Transverse colon (tissue), 4 donors: ENCODE measurements around the gene ADK. TPM values are rescaled to one million over a fixed set of nuclear protein-coding genes. Genes with fewer than 3 reads are reported as not detected.
"Not testable (repeated sequence)": the region's sequence is repeated elsewhere in the genome, so short reads cannot be mapped to it uniquely, and the experiment has no call there.

ENCODE experiments used
- DNase-seq: peaks from one replicate; pipeline ENCODE4 v3.0.0-alpha.2; 2019
- H3K27ac ChIP-seq, 4 donors: fragments of 200-600 bp; sonication (generic); 2 replicates each; pipeline ENCODE4 v1.5.1; 2016 to 2018; ENCODE audit warnings: inconsistent platforms in 4 of 4
- H3K27me3 ChIP-seq: fragments of 200-600 bp; sonication (generic); 2 replicates; pipeline ENCODE4 v1.5.1; 2017; ENCODE audit warnings: inconsistent platforms
- H3K36me3 ChIP-seq, 4 donors: fragments of 200-600 bp; sonication (generic); 2 replicates each; pipeline ENCODE4 v1.5.1; 2017 to 2019; ENCODE audit warnings: inconsistent platforms in 4 of 4
- H3K4me1 ChIP-seq, 4 donors: fragments of 200-600 bp; sonication (generic); 2 replicates each; pipeline ENCODE4 v1.5.1; 2017 to 2020; ENCODE audit warnings: inconsistent platforms in 4 of 4
- H3K4me3 ChIP-seq, 4 donors: fragments of 200-600 bp; sonication (generic); 1 replicate in 1 of 4; 2 replicates in 3 of 4; pipeline versions ENCODE4 v1.5.1 to v1.6.1; 2017 to 2019; ENCODE audit warnings: inconsistent platforms in 4 of 4
- H3K9me3 ChIP-seq, 2 donors: fragments of 200-600 bp; sonication (generic); 2 replicates each; pipeline ENCODE4 v1.5.1; 2017 to 2019; ENCODE audit warnings: inconsistent platforms in 2 of 2
- EP300 ChIP-seq: sonication (generic); formaldehyde crosslinking; IDR thresholded peaks from one replicate; pipeline ENCODE4 v1.6.1; 2017; ENCODE audit warnings: antibody characterized with exemption, low read depth
- POLR2A ChIP-seq: fragments of 450-650 bp; IDR thresholded peaks from one replicate; pipeline ENCODE4 v1.6.1; 2016; ENCODE audit warnings: antibody characterized with exemption, mild to moderate bottlenecking, moderate library complexity
- POLR2AphosphoS5 ChIP-seq, 3 donors: sonication (generic); formaldehyde crosslinking; IDR thresholded peaks; one replicate each; pipeline ENCODE4 v1.6.1; 2016; ENCODE audit warnings: antibody characterized with exemption in 3 of 3
- WGBS, 2 donors: methylation state at CpG; one replicate each; pipeline ENCODE4 v1.1.5; 2018; ENCODE audit warnings: low coverage in 1 of 2; 5-methylcytosine and 5-hydroxymethylcytosine counted together
- in situ Hi-C, 4 donors: fragments of 200-750 bp; cut with MboI; loops; one replicate each; pipeline versions ENCODE4 v1.15.0 to v1.15.1; 2017; ENCODE audit warnings: low sequenced_read_pairs in 3 of 4, low pct_ligation_motif_present in 1 of 4, low pct_unique_long_range_greater_than_20kb in 1 of 4
- intact Hi-C: fragments of 100-400 bp; cut with DNase I; formaldehyde crosslinking; loops from one replicate; pipeline ENCODE4 v1.15.1; 2023; ENCODE audit warnings: low total_unique reads
- total RNA-seq, 4 donors: library from RNA; depleted of rRNA; stranded (reverse); fragments of >200 nt; gene quantifications; one replicate each; pipeline ENCODE4 v1.1.0, GENCODE V29; 2016
- TF ChIP-seq, protein P1 (sequence below), 5 experiments: fragments of 200-600 bp in 3 of 5; fragments of 450-650 bp in 2 of 5; sonication (generic) in 3 of 5; IDR thresholded peaks; 1 replicate in 2 of 5; 2 replicates in 3 of 5; pipeline ENCODE4 v1.5.1; 2016 to 2017; ENCODE audit warnings: antibody characterized with exemption in 5 of 5, inconsistent platforms in 3 of 5, mild to moderate bottlenecking in 2 of 5, moderate library complexity in 1 of 5

Gene ADK
- total RNA-seq, 4 donors from 2014 or later, result 6.8 to 25.2 (median 14.8) TPM

DNA sequence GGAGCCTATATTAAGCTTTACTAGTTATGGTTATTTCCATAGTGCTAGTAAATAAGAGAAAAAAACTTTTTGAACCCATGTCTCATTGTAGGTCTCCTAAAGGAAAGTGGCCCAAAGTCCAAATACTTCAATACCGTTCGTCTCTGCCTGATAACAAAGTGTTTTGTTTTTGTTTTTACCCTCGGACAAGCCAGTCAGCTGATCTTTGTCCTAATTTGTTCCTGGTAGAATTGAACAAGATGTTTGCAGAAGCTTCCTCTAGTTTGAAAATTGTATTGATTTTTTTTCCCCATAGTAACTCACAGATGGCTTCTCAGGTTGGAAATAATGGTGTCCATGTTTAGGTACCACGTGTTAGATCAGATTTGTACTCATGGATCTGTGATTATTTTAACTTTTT lies 339.5 kb downstream of the ADK start:
- intact Hi-C loops (no loop called here), in situ Hi-C loops (no loop called here)
- DNase-seq, result no peak
- 87 to 88% methylated on average over 4 of the region's 4 CpGs for WGBS, 2 donors
- no peak for TF ChIP-seq EP300
- TF ChIP-seq POLR2A, result no peak
- TF ChIP-seq, protein P1, sequence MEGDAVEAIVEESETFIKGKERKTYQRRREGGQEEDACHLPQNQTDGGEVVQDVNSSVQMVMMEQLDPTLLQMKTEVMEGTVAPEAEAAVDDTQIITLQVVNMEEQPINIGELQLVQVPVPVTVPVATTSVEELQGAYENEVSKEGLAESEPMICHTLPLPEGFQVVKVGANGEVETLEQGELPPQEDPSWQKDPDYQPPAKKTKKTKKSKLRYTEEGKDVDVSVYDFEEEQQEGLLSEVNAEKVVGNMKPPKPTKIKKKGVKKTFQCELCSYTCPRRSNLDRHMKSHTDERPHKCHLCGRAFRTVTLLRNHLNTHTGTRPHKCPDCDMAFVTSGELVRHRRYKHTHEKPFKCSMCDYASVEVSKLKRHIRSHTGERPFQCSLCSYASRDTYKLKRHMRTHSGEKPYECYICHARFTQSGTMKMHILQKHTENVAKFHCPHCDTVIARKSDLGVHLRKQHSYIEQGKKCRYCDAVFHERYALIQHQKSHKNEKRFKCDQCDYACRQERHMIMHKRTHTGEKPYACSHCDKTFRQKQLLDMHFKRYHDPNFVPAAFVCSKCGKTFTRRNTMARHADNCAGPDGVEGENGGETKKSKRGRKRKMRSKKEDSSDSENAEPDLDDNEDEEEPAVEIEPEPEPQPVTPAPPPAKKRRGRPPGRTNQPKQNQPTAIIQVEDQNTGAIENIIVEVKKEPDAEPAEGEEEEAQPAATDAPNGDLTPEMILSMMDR (IDR thresholded peaks at IDR 0.05), result no peak
- TF ChIP-seq POLR2AphosphoS5 (IDR thresholded peaks at IDR 0.05), result no peak
- H3K9me3 ChIP-seq, result no peaks in the 10 kb centered on the region
- H3K27me3 ChIP-seq, result no peaks in the 10 kb centered on the region
- no peaks in the 10 kb centered on the region for H3K36me3 ChIP-seq
- H3K27ac ChIP-seq, result no peak overlapping the region
- H3K4me3 ChIP-seq, result no peak overlapping the region
- no peaks in the 10 kb centered on the region for H3K4me1 ChIP-seq

DNA sequence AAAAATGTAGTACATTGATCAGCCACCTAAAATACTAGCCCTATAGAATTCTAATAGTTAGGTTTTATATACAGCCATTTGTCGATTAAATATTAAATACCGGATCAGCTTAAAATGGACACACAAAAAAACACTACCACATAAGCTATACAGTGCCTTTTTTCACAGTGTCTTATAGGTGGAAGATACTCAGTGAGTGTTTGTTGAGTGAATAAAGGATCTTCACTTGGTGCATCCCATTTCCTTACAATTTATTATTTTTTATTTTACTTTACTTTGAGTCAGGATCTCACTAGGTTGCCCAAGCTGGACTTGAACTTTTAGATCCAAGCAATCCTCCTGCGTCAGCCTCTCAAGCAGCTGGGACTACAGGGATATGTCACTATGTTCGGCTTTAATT lies 340.0 kb downstream of the ADK start:
- H3K4me1 ChIP-seq, result no peaks in the 10 kb centered on the region
- no peak for DNase-seq
- H3K4me3 ChIP-seq, result no peak overlapping the region
- 98 to 100% methylated on average over 4 of the region's 4 CpGs for WGBS, 2 donors
- H3K27ac ChIP-seq, result no peak overlapping the region
- H3K27me3 ChIP-seq, result no peaks in the 10 kb centered on the region
- in situ Hi-C loops, result no loop called here
- TF ChIP-seq POLR2AphosphoS5 (IDR thresholded peaks at IDR 0.05) (no peak), EP300 (no peak), POLR2A (no peak)
- TF ChIP-seq, protein P1 (IDR thresholded peaks at IDR 0.05), result no peak
- no peaks in the 10 kb centered on the region for H3K36me3 ChIP-seq
- intact Hi-C loops, result no loop called here
- no peaks in the 10 kb centered on the region for H3K9me3 ChIP-seq

DNA sequence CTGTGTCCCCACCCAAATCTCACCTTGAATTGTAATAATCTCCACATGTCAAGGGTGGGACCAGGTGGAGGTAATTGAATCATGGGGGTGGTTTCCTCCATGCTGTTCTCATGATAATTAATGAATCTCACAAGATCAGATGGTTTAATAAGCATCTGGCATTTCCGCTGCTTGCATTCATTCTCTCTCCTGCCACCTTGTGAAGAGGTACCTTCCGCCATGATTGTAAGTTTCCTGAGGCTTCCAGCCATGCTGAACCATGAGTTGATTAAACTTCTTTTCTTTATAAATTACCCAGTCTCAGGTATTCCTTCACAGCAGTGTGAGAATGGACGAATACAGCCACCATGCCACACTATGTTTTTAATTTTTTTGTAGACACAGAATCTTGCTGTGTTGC lies 345.3 kb downstream of the ADK start:
- DNase-seq, in situ Hi-C loops, H3K27me3 ChIP-seq, H3K4me1 ChIP-seq, H3K9me3 ChIP-seq, intact Hi-C loops, H3K36me3 ChIP-seq, H3K27ac ChIP-seq, H3K4me3 ChIP-seq: not testable (repeated sequence)
- WGBS, 2 donors, result 99 to 100% methylated on average over 3 of the region's 3 CpGs

DNA sequence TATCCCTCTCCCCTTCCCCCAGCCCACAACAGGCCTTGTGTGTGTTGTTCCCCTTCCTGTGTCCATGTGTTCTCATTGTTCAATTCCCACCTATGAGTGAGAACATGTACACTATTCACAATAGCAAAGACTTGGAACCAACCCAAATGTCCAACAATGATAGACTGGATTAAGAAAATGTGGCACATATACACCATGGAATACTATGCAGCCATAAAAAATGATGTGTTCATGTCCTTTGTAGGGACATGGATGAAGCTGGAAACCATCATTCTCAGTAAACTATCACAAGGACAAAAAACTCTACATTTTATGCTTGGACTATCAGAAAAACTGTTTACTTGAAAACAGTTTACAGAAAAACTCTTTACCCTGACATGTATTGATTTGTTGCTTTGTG lies 347.6 kb downstream of the ADK start:
- DNase-seq, H3K9me3 ChIP-seq, H3K27ac ChIP-seq, intact Hi-C loops, in situ Hi-C loops, H3K27me3 ChIP-seq, H3K4me3 ChIP-seq, H3K36me3 ChIP-seq: not testable (repeated sequence)
- peaks cover 0 to 15% (median 0%) of the 10 kb centered on the region in 4 donors for H3K4me1 ChIP-seq

DNA sequence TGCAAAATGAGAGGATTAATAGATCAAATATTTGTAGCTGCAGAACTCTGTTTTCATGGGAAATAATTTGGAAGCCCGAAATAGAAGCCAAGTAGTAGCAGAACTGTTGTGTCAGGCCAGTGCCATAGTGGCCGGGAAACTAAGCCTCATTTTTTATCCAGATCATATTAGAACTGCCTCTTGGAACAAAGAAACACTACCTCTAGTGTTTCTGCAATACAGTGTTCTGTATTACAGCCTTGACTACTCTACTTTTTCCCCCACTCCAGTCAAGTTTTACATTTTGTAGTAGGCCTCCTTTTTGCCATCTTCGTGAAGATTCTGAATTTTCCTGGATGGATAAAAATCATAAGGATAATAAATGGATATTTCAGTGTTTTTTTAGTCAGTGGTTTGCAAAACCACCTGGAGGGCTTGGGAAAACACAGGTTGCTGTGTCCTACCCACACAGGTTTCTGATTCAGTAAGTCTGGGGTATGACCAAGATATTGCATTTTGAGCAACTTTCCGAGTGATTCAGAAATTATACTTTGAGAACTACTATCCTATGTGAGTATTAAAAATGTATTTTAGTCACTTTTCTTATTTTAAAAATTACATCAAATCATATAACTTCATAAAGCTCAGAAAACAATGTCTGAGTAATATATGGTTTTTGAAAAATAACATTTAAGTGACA lies 349.1 kb downstream of the ADK start:
- intact Hi-C loops (no loop called here), in situ Hi-C loops (no loop called here)
- Histone ChIP-seq H3K36me3 (no peaks in the 10 kb centered on the region), H3K4me3 (no peak overlapping the region), H3K9me3 (no peaks in the 10 kb centered on the region), H3K27ac (no peak overlapping the region), H3K4me1 (peaks cover 0 to 15% (median 0%) of the 10 kb centered on the region in 4 donors), H3K27me3 (no peaks in the 10 kb centered on the region)
- WGBS, 2 donors, result 84 to 85% methylated on average over 4 of the region's 4 CpGs
- TF ChIP-seq EP300, result no peak
- TF ChIP-seq, protein P1 (IDR thresholded peaks at IDR 0.05), result no peak
- TF ChIP-seq POLR2AphosphoS5 (IDR thresholded peaks at IDR 0.05), result no peak
- TF ChIP-seq POLR2A, result no peak
- no peak for DNase-seq
